Small intestine (tissue), 7 donors: Measurements from ENCODE around the gene NUP62. TPM values are rescaled to one million over a fixed set of nuclear protein-coding genes. Genes with fewer than 3 reads are reported as not detected.

Source experiments
- DNase-seq, 2 donors: peaks; one replicate each; pipeline versions ENCODE4 v3.0.0 to v3.0.0-alpha.2; 2013
- FAIRE-seq: peaks from 2 replicates; lab custom pipeline; 2012; peaks lifted over from hg19 to GRCh38; lab: Jason Lieb, UNC
- H3K27ac ChIP-seq, 3 donors: one replicate each; pipeline ENCODE4 v1.5.1; 2013; ENCODE audit warnings: low read length in 2 of 3, mild to moderate bottlenecking in 2 of 3, control low read depth in 1 of 3, inconsistent platforms in 1 of 3, low read depth in 1 of 3, moderate library complexity in 1 of 3
- H3K27me3 ChIP-seq, 3 donors: one replicate each; pipeline ENCODE4 v1.6.1; 2013; ENCODE audit warnings: low read length in 3 of 3, inconsistent platforms in 1 of 3; ENCODE audit not compliant: control insufficient read depth in 3 of 3, insufficient read depth in 3 of 3
- H3K36me3 ChIP-seq, 3 donors: one replicate each; pipeline ENCODE4 v1.6.1; 2013; ENCODE audit warnings: low read length in 3 of 3, inconsistent platforms in 1 of 3, low read depth in 1 of 3, mild to moderate bottlenecking in 1 of 3, moderate library complexity in 1 of 3; ENCODE audit not compliant: control insufficient read depth in 3 of 3, insufficient read depth in 2 of 3
- H3K4me1 ChIP-seq, 3 donors: one replicate each; pipeline ENCODE4 v1.6.1; 2013; ENCODE audit warnings: low read length in 2 of 3, inconsistent platforms in 1 of 3, low read depth in 1 of 3, mild to moderate bottlenecking in 1 of 3, moderate library complexity in 1 of 3; ENCODE audit not compliant: control insufficient read depth in 3 of 3, insufficient read depth in 2 of 3
- H3K4me3 ChIP-seq, 3 donors: one replicate each; pipeline ENCODE4 v1.5.1; 2013; ENCODE audit warnings: low read length in 3 of 3, control low read depth in 1 of 3, inconsistent platforms in 1 of 3, low read depth in 1 of 3, mild to moderate bottlenecking in 1 of 3, moderate library complexity in 1 of 3
- H3K9me3 ChIP-seq, 2 donors: one replicate each; pipeline ENCODE4 v1.6.1; 2013; ENCODE audit warnings: low read depth in 1 of 2, low read length in 1 of 2; ENCODE audit not compliant: control insufficient read depth in 2 of 2, insufficient read depth in 1 of 2
- WGBS, 3 donors: extraction: QIAGEN DNeasy Blood & Tissue Kit; methylation state at CpG; one replicate each; pipeline ENCODE4 v1.1.7; 2013; 5-methylcytosine and 5-hydroxymethylcytosine counted together
- polyA plus RNA-seq, 4 donors: library from polyadenylated mRNA; stranded (reverse) in 3 of 4; unstranded in 1 of 4; fragments of 200-250 nt in 3 of 4; fragments of 120-200 nt in 1 of 4; gene quantifications; one replicate each; pipeline versions ENCODE4 v1.2.1 to v1.2.3, GENCODE V29; 2013
- donor health status: healthy with polysubstance abuse.
- donor health status: control.
- donor health status: control.
- donor health status: Bipolar disorder and iron deficiency.
- donor health status: healthy.

NUP62 gene
- polyA plus RNA-seq, 4 donors: 20.5 to 44.0 (median 27.9) TPM

DNA sequence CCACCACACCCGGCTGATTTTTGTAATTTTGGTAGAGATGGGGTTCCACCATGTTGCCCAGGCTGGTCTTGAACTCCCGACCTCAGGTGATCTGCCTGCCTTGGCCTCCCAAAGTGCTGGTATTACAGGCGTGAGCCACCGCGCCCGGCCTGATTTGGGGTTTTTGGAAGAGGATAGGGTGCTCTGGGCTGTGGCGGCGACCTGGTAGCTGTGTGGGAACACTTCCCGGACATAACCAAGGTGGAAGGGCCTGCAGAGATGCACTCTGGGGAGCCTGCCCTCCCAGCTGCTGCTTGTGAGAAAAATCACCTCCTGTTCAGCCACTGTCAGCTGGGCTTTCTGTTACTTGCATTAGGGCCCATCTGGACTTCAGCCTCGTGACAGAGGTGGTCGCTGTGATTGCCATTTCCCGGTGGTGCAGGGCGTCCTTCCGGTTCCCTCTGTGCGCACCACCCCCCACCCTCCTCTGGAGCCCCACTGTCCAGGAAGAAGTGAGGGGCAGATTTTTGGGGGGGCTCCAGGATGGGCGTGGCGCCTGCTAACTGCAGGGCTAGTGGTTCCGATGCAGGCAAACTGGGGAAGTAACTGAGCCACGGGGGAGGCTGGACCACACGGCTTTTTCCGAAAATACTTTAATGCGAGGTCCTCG is 40.1 kb downstream of the NUP62 start:
- H3K9me3 ChIP-seq: peaks cover 0 to 6% of the 10 kb centered on the region in 2 donors
- FAIRE-seq: no peak
- H3K27me3 ChIP-seq: peaks cover 0 to 18% (median 0%) of the 10 kb centered on the region in 3 donors
- peaks cover 7 to 34% (median 7%) of the 10 kb centered on the region in 3 donors for H3K36me3 ChIP-seq
- no peak overlapping the region for H3K27ac ChIP-seq
- no peak overlapping the region for H3K4me3 ChIP-seq
- no peak for DNase-seq
- WGBS, 3 donors: 83 to 90% (median 88%) methylated on average over 23 of the region's 23 CpGs
- peaks cover 2 to 12% (median 5%) of the 10 kb centered on the region in 3 donors for H3K4me1 ChIP-seq

DNA sequence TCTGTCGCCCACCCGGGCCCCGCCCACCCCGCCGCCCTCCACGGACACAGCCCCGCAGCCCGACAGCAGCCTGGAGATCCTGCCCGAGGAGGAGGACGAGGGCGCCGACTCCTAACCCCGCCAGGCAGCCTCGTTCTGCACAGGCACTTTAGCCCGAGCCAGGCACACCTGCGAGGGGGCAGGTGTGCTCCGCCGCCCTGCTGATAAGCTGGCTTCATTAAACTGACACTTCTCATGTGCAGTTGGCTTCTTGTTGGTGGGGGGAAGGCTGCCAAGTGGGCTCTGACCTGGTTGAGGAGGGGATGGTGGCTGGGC is 40.8 kb downstream of the NUP62 start:
- no peak overlapping the region for H3K27ac ChIP-seq
- peaks cover 0 to 6% of the 10 kb centered on the region in 2 donors for H3K9me3 ChIP-seq
- H3K27me3 ChIP-seq: peaks cover 0 to 18% (median 0%) of the 10 kb centered on the region in 3 donors
- DNase-seq: peak in 1 of 2 donors; percentile 48
- peaks cover 2 to 12% (median 5%) of the 10 kb centered on the region in 3 donors for H3K4me1 ChIP-seq
- no peak for FAIRE-seq
- no peak overlapping the region for H3K4me3 ChIP-seq
- peaks cover 12 to 41% (median 14%) of the 10 kb centered on the region in 3 donors for H3K36me3 ChIP-seq
- WGBS, 3 donors: 24 to 63% (median 46%) methylated on average over 13 to 18 of the region's 18 CpGs

DNA sequence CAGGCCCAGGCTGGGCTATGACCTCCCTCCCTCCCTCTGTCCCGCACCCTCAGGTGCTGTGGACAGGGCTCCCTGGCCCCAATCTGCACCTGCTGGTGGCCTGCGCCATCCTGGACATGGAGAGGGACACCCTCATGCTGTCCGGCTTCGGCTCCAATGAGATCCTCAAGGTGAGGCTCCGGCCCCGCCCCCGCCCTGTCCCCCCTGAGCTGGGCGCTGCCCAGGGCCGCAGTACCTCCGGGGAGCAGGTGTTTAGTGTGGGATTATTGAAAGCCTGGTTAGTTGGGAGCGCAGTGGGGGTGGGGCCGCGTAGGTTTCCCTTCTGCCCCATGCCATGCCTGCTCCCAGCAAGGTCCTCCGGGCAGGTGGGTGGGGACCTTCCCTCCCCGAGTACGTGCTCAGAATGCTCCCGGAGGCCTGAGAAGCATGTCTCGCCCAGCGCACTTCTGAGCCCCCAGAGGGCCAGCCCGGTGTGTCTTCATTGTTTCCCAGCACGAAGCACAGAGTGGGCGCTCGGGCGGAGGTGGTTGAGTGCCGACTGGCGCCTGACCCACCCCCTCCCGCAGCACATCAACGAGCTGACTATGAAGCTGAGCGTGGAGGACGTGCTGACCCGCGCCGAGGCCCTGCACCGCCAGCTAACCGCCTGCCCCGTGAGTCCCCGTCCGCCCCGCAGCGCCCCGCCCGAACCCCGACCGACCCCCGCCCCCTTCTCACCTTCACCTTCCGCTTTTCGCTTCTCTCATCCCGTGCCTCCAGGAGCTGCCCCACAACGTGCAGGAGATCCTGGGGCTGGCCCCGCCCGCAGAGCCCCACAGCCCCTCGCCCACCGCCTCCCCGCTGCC is 41.4 kb downstream of the NUP62 start:
- peaks cover 18 to 47% (median 20%) of the 10 kb centered on the region in 3 donors for H3K36me3 ChIP-seq
- peaks cover 2 to 12% (median 5%) of the 10 kb centered on the region in 3 donors for H3K4me1 ChIP-seq
- FAIRE-seq: no peak
- peak overlapping the region in 1 of 3 donors; percentile 25 for H3K4me3 ChIP-seq
- 16 to 63% (median 51%) methylated on average over 35 to 54 of the region's 54 CpGs for WGBS, 3 donors
- no peak overlapping the region for H3K27ac ChIP-seq
- peaks cover 0 to 18% (median 0%) of the 10 kb centered on the region in 3 donors for H3K27me3 ChIP-seq
- DNase-seq: peak in 1 of 2 donors; percentile 34
- H3K9me3 ChIP-seq: peaks cover 0 to 11% of the 10 kb centered on the region in 2 donors

DNA sequence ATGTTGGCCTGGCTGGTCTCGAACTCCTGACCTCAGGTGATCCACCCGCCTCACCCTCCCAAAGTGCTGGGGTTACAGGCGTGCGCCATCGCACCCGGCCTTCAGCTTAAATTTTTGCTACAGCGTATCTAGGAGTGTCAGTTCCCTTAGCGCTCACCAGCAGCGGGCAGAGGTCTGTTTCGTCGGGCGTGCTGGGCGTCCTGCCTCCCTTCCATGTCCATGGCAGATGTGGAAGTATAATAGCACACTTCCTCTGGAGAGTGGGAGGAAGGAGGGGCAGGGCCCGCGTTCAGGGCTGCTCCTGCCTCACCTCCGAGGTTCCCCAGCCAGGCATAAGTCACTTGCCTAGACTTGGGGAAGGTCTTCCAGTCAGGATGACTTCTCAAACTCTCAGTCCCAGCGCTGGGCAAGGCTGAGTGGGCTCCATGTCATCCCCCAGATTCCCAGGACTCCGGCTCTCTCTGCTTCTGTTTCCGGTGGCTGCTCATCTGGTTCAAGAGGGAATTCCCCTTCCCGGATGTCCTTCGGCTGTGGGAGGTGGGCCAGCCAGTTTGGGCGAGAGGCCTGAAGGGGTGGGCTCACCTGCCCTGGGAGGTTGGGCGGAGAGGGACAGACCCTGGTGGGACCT is 42.2 kb downstream of the NUP62 start:
- DNase-seq (no peak), FAIRE-seq (no peak)
- no peak overlapping the region for H3K27ac ChIP-seq
- peaks cover 2 to 12% (median 5%) of the 10 kb centered on the region in 3 donors for H3K4me1 ChIP-seq
- WGBS, 3 donors: 46 to 64% (median 48%) methylated on average over 23 of the region's 23 CpGs
- peaks cover 0 to 12% (median 0%) of the 10 kb centered on the region in 3 donors for H3K27me3 ChIP-seq
- H3K4me3 ChIP-seq: peak overlapping the region in 1 of 3 donors; percentile 25
- peaks cover 25 to 54% (median 27%) of the 10 kb centered on the region in 3 donors for H3K36me3 ChIP-seq
- peaks cover 0 to 16% of the 10 kb centered on the region in 2 donors for H3K9me3 ChIP-seq

DNA sequence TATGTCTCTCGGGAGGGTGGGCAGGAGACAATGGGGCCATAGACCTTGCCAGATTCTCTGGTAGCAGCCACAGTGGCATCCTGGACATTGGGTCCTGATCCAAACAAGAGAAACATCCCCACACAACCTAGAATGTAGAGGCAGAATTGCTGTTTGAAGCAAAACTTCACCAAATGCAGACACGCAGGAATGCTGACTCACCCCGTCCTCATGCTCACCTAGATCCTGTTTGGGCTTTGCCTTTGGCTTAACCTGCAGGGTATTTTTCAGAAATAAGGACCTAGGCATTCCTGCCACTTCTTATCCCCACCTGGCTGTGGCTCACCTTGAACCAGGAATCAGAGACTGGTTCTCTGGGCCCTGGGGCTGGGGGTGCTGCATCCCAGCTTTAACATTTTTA is 44.5 kb downstream of the NUP62 start:
- Histone ChIP-seq H3K27me3 (no peaks in the 10 kb centered on the region), H3K27ac (no peak overlapping the region), H3K4me1 (peaks cover under 1 to 10% (median 5%) of the 10 kb centered on the region in 3 donors), H3K36me3 (peaks cover 26 to 78% (median 37%) of the 10 kb centered on the region in 3 donors), H3K4me3 (no peak overlapping the region), H3K9me3 (peaks cover 0 to 14% of the 10 kb centered on the region in 2 donors)
- no peak for DNase-seq
- WGBS, 3 donors: 88 to 91% (median 89%) methylated on average over 3 of the region's 3 CpGs
- FAIRE-seq: no peak

DNA sequence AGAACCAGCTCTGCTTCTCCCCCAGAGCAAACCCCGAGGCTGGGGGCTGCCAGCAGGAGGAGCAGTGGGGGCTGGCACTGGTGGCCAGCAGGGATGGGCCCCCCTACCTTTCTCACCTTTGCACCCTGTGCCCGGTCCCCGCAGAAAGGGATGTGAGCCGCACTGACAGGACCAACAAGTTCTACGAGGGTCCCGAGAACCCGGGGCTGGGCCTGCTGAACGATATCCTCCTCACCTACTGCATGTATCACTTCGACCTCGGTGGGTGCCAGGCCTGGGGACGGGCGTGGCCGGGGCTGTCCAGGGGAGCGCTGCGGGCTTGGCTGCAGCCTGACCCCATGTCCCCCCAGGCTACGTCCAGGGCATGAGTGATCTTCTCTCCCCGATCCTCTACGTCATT is 45.2 kb downstream of the NUP62 start:
- H3K36me3 ChIP-seq: peaks cover 26 to 81% (median 37%) of the 10 kb centered on the region in 3 donors
- no peak overlapping the region for H3K4me3 ChIP-seq
- no peak overlapping the region for H3K27ac ChIP-seq
- H3K4me1 ChIP-seq: peaks cover 0 to 8% (median 5%) of the 10 kb centered on the region in 3 donors
- H3K27me3 ChIP-seq: no peaks in the 10 kb centered on the region
- DNase-seq (no peak), FAIRE-seq (no peak)
- H3K9me3 ChIP-seq: peaks cover 0 to 9% of the 10 kb centered on the region in 2 donors
- 89 to 94% (median 91%) methylated on average over 18 of the region's 18 CpGs for WGBS, 3 donors

DNA sequence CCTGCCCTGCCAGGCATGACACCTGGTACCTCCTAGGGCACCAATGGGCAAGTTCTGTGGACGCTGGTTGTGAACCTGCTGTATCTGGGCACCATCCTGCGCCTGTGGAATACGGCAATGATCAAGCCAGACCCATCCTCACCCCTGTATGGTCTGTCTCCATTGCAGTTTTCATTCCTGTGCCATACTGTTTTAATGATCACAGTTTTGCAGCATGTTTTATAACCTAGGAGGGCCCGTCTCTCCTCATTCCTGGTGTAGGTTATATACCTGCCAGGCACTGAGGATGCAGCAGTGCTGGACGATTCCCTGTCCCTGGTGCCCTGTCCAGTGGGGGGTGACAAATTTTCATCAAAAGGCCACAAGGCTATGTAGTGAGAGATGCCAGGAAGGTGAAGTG is 46.2 kb downstream of the NUP62 start:
- no peak for DNase-seq
- peaks cover 0 to 9% of the 10 kb centered on the region in 2 donors for H3K9me3 ChIP-seq
- H3K27me3 ChIP-seq: no peaks in the 10 kb centered on the region
- 93 to 96% (median 96%) methylated on average over 5 of the region's 5 CpGs for WGBS, 3 donors
- H3K27ac ChIP-seq: no peak overlapping the region
- no peak overlapping the region for H3K4me3 ChIP-seq
- no peak for FAIRE-seq
- peaks cover 0 to 17% (median 5%) of the 10 kb centered on the region in 3 donors for H3K4me1 ChIP-seq
- peaks cover 26 to 84% (median 37%) of the 10 kb centered on the region in 3 donors for H3K36me3 ChIP-seq

DNA sequence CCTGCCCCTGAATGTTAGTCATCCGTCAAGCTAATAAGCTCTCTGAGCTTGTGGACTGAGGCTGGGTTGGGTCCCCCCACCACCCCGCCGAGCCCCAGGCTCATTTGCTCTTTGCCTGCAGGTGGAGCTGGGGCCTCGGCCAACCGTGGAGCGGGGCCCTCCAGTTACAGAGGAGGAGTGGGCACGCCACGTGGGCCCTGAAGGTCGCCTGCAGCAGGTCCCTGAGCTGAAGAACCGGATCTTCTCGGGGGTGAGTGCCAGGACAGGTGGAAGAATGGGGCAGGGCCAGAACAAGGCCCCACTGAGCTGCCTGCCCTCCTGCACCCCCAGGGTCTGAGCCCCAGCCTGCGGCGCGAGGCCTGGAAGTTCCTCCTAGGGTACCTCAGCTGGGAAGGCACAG is 46.7 kb downstream of the NUP62 start:
- Histone ChIP-seq H3K27me3 (no peaks in the 10 kb centered on the region), H3K4me1 (peaks cover 0 to 14% (median 3%) of the 10 kb centered on the region in 3 donors), H3K27ac (no peak overlapping the region), H3K4me3 (no peak overlapping the region), H3K36me3 (peaks cover 26 to 81% (median 37%) of the 10 kb centered on the region in 3 donors), H3K9me3 (peaks cover 0 to 9% of the 10 kb centered on the region in 2 donors)
- no peak for DNase-seq
- FAIRE-seq: no peak
- WGBS, 3 donors: 96 to 97% (median 97%) methylated on average over 14 of the region's 14 CpGs
